Stimulated activated CD8-positive, alpha-beta memory T cell treated with anti-CD3 and anti-CD28 coated beads, Interleukin-4, amount 100 ng/mL, for 1 hour (primary cell): Measurements from ENCODE around the gene HDLBP.
"Not testable (repeated sequence)": the region's sequence is repeated elsewhere in the genome, so short reads cannot be mapped to it uniquely, and the experiment has no call there.

Source experiments
- DNase-seq, 2 donors: peaks; one replicate each; pipeline ENCODE4 v3.0.0-alpha.2; 2020; ENCODE audit warnings: low read depth in 2 of 2, low spot score in 1 of 2

HDLBP gene

GRCh38 chr2:241339839-241340630, 24.6 kb upstream of the HDLBP start:
- no peak for DNase-seq

DNA sequence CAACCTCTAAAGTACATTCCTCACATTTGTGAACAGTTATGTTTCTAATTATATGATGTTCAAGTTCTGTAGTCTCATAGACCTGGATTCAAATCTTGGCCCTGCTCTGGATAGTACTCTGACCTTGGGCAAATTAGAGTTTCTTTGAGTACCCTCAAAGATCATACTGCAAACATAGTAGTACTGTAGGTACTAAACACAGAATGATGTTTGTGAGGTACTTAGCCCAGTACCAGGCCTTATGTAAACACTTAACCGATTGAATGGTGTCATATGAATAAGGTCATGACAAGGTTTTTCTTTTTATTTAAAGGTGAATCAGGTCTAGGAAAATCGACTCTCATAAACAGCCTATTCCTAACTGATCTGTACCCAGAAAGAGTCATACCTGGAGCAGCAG, 19.3 kb upstream of the HDLBP start:
- no peak for DNase-seq

- no peak for DNase-seq
These were observed 15.1 kb upstream of the HDLBP start for GRCh38 chr2:241330616-241330981.

- no peak for DNase-seq
These were observed 14.5 kb upstream of the HDLBP start for GRCh38 chr2:241329669-241330615.

DNA sequence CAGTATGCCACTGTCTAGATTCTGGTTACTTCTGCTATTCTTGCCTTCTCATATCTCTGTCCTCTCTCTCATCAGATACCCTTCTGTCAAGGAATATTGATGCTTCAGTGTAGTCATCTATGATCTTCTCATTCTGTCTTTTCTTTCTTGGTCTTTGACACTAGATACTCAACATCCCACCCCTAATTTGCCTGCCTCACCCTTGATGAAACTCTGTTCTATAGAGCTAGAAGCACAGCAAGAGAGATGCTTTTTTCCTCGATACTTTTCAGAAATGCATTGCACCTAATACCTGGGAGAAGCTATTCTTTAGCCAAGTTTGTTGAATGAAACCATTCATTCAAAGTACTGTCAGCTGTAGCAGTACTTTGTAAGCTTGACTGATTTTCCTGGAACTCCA, 9.8 kb upstream of the HDLBP start:
- no peak for DNase-seq

DNA sequence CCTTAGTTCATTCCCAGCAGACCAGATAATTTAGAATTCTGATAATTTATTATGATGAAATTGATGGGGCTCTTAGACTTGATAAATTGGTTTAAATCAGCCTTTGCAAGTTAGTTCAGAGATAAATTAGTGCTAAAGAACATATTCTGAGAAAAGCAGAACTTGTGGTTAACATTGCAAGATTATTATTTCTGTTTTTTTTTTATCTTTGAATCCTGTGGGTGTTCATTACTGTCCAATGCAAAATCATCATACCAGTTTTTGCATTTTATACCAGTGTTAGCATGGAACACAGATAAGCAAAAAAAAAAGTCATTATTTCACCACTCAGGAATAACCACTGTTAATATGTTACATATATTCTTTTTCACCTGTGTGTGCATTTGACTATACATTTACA, 9.3 kb upstream of the HDLBP start:
- DNase-seq, result no peak

GRCh38 chr2:241323778-241324177, 8.3 kb upstream of the HDLBP start:
- no peak for DNase-seq

- DNase-seq, result no peak
These were observed 6.4 kb upstream of the HDLBP start for GRCh38 chr2:241321886-241322285.

GRCh38 chr2:241321033-241321432, 5.6 kb upstream of the HDLBP start:
- no peak for DNase-seq

- DNase-seq, result no peak
These were observed 4.9 kb upstream of the HDLBP start for GRCh38 chr2:241320394-241320793.

DNA sequence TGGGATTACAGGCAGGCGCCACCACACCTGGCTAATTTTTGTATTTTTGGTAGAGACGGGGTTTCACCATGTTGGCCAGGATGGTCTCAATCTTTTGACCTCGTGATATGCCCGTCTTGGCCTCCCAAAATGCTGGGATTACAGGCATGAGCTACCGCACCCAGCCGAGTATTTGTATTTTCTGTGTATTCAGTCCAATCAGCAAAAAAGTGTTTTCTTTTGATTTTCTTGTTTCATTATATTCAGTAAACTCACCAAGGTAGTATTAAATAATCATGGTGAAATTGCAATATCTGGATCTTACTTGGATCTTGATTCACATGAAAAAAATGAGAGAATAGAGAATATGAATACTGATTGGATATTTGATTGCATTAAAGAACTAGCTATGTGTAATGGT, 3.4 kb upstream of the HDLBP start:
- not testable (repeated sequence) for DNase-seq

DNA sequence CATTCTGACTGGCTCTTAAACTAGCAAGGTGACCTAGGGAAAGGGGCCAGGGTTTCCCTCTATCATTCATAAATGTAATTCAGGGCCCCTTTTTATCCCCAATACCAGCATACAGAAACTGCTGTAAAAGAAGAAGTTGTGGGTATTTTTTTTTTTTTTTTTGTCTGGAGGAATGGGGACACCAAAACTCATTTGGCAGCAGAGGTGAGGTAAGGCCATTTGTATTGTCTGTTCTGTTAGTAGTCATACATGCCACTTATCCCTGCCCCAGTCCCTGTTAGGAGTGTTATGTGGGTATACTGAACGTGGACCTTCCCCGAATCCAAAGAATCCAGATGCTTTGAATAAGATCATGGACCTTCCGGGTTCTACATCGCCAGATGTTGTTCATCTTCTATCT, 1.9 kb upstream of the HDLBP start:
- no peak for DNase-seq

- DNase-seq, result no peak
These were observed 1.4 kb upstream of the HDLBP start for GRCh38 chr2:241316825-241317224.

- DNase-seq, result peak in 1 of 2 donors; percentile 57
These were observed 583 bp upstream of the HDLBP start, which contains the start of gene SEPTIN2 for GRCh38 chr2:241315879-241316631. Gene SEPTIN2, plus strand, starts transcription at chr2:241315925. Its CDS starts 8,308 bp downstream, at chr2:241324233.

DNA sequence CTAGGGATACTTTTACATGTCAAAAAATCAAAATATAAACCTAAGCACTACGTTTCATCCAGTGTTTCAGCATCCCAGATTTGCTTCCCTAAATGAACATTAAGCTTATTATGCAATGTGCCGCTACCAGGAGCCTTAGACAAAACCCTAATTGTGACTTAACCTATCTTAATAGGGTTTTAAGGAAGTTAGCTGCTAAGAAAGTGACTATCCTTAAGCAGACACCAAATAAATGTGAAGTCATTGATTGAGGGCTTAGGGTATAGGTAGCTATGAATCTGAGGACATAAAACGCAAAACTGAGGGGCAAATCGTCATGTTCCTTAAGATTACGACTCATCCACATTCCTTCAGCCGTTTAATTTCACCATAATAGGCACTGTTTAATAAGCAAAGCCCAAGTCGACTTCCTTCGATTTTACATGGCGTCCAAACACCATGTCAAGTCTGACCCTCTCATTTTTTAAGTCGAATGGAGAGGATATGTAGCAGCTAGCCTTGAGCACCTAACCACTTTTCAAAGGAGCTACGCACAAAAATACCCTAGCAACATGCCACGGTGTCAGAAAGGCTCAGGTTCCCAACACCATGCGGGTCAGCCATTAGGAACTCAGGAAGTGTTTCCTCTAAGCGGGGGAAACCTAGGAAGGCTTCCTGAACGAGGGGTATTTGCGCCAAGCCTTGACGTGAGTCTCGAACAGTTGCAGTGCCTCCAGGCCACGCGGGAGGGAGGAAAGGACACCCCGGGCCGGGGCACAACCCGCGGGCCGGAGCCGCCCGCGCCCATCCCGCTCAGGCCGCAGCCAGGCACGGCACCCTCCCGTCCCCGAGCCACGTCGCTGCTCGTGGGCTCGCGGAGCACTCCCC, 1.0 kb downstream of the HDLBP start:
- no peak for DNase-seq

DNA sequence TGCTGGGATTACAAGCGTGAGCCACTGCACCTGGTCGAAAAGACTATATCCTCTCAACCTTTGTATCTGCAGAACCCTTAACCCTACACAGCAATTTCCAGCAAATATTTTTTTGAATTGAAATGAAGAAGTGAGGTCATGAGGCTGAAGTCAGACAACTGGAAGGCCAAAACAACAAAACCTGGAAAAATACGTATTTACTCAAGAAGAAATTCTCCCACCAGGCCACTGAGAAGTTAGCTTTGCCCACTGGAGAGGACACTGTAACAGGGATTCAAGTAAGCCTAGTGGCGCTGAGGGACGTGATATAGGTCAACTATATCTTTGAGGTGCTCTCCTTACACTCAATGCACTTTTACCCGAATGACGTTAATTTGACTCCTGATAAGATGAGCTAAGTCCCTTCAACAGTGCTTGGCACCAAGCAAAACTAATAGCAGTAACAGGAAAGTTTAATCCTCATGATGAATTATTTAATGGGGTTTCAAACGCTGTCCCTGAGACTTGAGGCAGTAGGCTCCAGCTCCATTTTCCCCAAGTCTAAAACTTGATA, 1.9 kb downstream of the HDLBP start:
- no peak for DNase-seq

DNA sequence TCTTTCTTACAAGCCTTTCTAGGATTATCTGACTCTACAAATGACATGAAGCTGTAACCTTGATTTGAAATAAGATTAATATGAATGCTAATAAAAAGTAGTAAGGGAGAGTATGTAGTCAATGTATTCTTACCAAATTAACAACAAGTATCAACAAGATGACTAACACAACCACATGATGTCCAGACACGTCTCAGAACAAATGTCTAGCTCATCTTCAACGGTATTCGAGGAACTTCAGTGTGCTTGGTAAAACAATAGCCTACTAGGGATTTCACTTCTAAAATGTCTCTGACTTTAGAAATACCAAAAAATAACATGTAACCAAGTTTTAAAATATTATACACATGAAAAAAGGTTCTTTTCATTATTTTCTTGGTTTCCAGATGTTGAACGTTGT, 3.4 kb downstream of the HDLBP start:
- no peak for DNase-seq

- no peak for DNase-seq
These were observed 4.4 kb downstream of the HDLBP start for GRCh38 chr2:241310917-241311566.

GRCh38 chr2:241309684-241310117, 5.8 kb downstream of the HDLBP start:
- DNase-seq, result peak; percentile 26 to 47
